ENCODE measurements around the gene SFMBT2. TPM values are rescaled to one million over a fixed set of nuclear protein-coding genes. Genes with fewer than 3 reads are reported as not detected.

SFMBT2 gene
- total RNA-seq, 4 donors from 2014 or later, result 0.60 to 8.6 (median 2.5) TPM

DNA sequence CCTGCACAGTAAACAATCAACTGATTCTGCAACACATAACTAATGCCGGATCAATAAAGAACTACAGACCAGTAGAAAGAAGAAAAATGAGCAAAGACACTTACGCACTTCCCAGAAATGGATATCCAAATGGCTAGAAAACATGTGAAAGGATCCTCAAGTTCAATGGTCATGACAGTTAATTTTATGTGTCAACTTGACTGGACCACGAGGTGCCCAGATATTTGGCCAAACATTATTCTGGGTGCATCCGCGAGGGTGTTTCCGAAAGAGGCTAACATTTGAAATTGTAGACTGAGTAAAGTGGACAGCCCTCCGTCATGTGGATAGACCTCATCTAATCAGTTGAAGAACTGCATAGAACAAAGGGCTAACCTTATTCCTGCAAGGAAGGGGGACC lies 102.0 kb downstream of the SFMBT2 start:
- DNase-seq, result no peak
- intact Hi-C loops (cut with DNase I; ENCODE audit: low total_unique reads), result no loop called here
- 90 to 96% methylated on average over 3 to 7 of the region's 7 CpGs for WGBS, 2 donors (ENCODE audit: low coverage in 1 of 2)
- Histone ChIP-seq H3K9me3 (no peaks in the 10 kb centered on the region), H3K36me3 (no peaks in the 10 kb centered on the region), H3K27me3 (no peaks in the 10 kb centered on the region), H3K27ac (no peak overlapping the region), H3K4me1 (peaks cover 0 to 12% (median 0%) of the 10 kb centered on the region in 4 donors), H3K4me3 (no peak overlapping the region)
- in situ Hi-C loops (cut with MboI; ENCODE audit: low pct_ligation_motif_present in 1 of 4, low pct_unique_long_range_greater_than_20kb in 1 of 4, low sequenced_read_pairs in 3 of 4), result no loop called here
- no peak for TF ChIP-seq POLR2AphosphoS5 (IDR thresholded peaks at IDR 0.05)
- TF ChIP-seq EP300 (IDR thresholded peaks at IDR 0.05; ENCODE audit: low read depth), result no peak
- TF ChIP-seq, protein P1, sequence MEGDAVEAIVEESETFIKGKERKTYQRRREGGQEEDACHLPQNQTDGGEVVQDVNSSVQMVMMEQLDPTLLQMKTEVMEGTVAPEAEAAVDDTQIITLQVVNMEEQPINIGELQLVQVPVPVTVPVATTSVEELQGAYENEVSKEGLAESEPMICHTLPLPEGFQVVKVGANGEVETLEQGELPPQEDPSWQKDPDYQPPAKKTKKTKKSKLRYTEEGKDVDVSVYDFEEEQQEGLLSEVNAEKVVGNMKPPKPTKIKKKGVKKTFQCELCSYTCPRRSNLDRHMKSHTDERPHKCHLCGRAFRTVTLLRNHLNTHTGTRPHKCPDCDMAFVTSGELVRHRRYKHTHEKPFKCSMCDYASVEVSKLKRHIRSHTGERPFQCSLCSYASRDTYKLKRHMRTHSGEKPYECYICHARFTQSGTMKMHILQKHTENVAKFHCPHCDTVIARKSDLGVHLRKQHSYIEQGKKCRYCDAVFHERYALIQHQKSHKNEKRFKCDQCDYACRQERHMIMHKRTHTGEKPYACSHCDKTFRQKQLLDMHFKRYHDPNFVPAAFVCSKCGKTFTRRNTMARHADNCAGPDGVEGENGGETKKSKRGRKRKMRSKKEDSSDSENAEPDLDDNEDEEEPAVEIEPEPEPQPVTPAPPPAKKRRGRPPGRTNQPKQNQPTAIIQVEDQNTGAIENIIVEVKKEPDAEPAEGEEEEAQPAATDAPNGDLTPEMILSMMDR (IDR thresholded peaks at IDR 0.05), result no peak
- no peak for TF ChIP-seq POLR2A (IDR thresholded peaks at IDR 0.05)

DNA sequence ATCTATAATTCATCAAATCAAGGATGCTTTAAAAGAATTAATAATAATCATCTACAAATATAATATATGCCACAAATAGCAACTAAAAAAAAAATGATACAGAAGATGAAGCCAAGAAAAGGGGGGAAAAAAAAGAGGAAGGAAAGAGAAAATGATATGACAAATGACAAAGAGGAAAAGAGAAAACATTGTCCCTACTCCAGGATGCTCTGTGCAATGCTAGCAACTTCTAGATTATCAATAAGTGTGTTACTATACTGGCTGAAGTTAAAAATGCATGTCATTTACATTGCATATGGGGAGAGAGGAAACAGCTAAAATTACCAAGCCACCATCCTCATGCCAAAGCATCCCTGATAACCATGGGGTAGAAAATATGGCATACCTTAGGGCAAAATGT lies 104.2 kb downstream of the SFMBT2 start:
- TF ChIP-seq, protein P1 (IDR thresholded peaks at IDR 0.05), result no peak
- TF ChIP-seq EP300 (IDR thresholded peaks at IDR 0.05; ENCODE audit: low read depth) (no peak), POLR2A (IDR thresholded peaks at IDR 0.05) (no peak), POLR2AphosphoS5 (IDR thresholded peaks at IDR 0.05) (no peak)
- no peaks in the 10 kb centered on the region for H3K9me3 ChIP-seq
- in situ Hi-C loops (cut with MboI; ENCODE audit: low pct_ligation_motif_present in 1 of 4, low pct_unique_long_range_greater_than_20kb in 1 of 4, low sequenced_read_pairs in 3 of 4) (no loop called here), intact Hi-C loops (cut with DNase I; ENCODE audit: low total_unique reads) (no loop called here)
- H3K4me3 ChIP-seq, result no peak overlapping the region
- H3K4me1 ChIP-seq, result peaks cover 0 to 22% (median 4%) of the 10 kb centered on the region in 4 donors
- H3K27ac ChIP-seq, result no peak overlapping the region
- H3K27me3 ChIP-seq, result no peaks in the 10 kb centered on the region
- DNase-seq, result no peak
- H3K36me3 ChIP-seq, result no peaks in the 10 kb centered on the region

DNA sequence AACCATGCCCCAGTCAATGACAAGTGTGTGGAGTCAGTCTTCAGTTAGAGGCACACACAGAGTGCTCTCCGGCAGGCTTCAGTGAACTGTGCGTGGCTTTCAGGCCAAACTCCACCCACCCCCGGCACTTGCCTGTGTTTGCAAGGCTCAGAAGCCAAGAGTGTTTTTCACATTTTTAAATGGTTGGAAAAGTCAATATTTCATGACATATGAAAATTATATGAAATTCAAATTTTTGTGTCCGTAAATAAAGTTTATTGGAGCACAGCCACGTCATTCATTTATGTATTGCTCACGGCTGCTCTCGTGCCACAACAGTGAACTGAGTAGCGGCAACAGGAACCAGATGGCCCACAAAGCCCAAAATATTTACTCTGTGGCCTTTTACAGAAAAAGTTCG lies 104.7 kb downstream of the SFMBT2 start:
- in situ Hi-C loops (cut with MboI; ENCODE audit: low pct_ligation_motif_present in 1 of 4, low pct_unique_long_range_greater_than_20kb in 1 of 4, low sequenced_read_pairs in 3 of 4) (no loop called here), intact Hi-C loops (cut with DNase I; ENCODE audit: low total_unique reads) (no loop called here)
- no peak for TF ChIP-seq EP300 (IDR thresholded peaks at IDR 0.05; ENCODE audit: low read depth)
- TF ChIP-seq, protein P1 (IDR thresholded peaks at IDR 0.05), result no peak
- no peak for TF ChIP-seq POLR2A (IDR thresholded peaks at IDR 0.05)
- TF ChIP-seq POLR2AphosphoS5 (IDR thresholded peaks at IDR 0.05), result no peak
- no peak for DNase-seq
- Histone ChIP-seq H3K4me1 (peaks cover 0 to 22% (median 4%) of the 10 kb centered on the region in 4 donors), H3K27ac (no peak overlapping the region), H3K36me3 (no peaks in the 10 kb centered on the region), H3K9me3 (no peaks in the 10 kb centered on the region), H3K27me3 (no peaks in the 10 kb centered on the region), H3K4me3 (no peak overlapping the region)
- WGBS, 2 donors (ENCODE audit: low coverage in 1 of 2), result 49 to 76% methylated on average over 7 to 9 of the region's 9 CpGs

DNA sequence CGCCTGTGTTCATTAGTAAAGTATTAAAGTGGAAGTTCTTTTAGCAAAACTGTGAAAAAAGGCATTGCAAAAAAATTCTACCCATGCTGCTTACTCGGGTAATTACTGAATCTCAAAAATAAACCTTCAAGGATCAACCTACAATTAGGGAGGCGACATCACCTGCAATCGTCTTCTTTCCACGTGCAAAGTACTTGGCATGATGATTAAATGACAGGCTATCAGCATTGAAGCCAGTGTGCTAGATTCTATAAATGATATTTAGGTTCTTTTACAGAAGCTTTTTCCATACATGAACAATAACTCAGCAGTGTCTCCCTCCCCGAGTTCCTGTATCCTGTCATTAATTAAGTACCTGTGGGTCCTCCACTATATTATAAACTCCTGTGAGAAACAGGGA lies 105.8 kb downstream of the SFMBT2 start:
- intact Hi-C loops (cut with DNase I; ENCODE audit: low total_unique reads), result no loop called here
- no peaks in the 10 kb centered on the region for H3K27me3 ChIP-seq
- no peak for TF ChIP-seq POLR2A (IDR thresholded peaks at IDR 0.05)
- TF ChIP-seq, protein P1 (IDR thresholded peaks at IDR 0.05), result no peak
- 85 to 89% methylated on average over 6 of the region's 6 CpGs for WGBS, 2 donors (ENCODE audit: low coverage in 1 of 2)
- peaks cover 0 to 22% (median 4%) of the 10 kb centered on the region in 4 donors for H3K4me1 ChIP-seq
- no peaks in the 10 kb centered on the region for H3K36me3 ChIP-seq
- H3K27ac ChIP-seq, result no peak overlapping the region
- in situ Hi-C loops (cut with MboI; ENCODE audit: low pct_ligation_motif_present in 1 of 4, low pct_unique_long_range_greater_than_20kb in 1 of 4, low sequenced_read_pairs in 3 of 4), result no loop called here
- H3K9me3 ChIP-seq, result no peaks in the 10 kb centered on the region
- DNase-seq, result no peak
- no peak overlapping the region for H3K4me3 ChIP-seq
